Activated CD4-positive, alpha-beta memory T cell treated with anti-CD3 and anti-CD28 coated beads, Interleukin-2, amount 10 ng/mL, durations not matched to agents 7 days and 5 days (primary cell): ENCODE measurements around the gene LRBA. TPM values are rescaled to one million over a fixed set of nuclear protein-coding genes. Genes with fewer than 3 reads are reported as not detected.

ENCODE experiments used
- CTCF ChIA-PET: fragments of 350-600 bp; sonication (Branson Sonifier 250); formaldehyde crosslinking; loops from one replicate; lab custom pipeline; 2021; ENCODE audit warnings: antibody characterized with exemption, inconsistent platforms; lab: Charles Lee
- POLR2A ChIA-PET: fragments of 350-600 bp; sonication (Branson Sonifier 250); formaldehyde crosslinking; loops from one replicate; lab custom pipeline; 2021; ENCODE audit warnings: antibody characterized with exemption; lab: Charles Lee
- DNase-seq: peaks from one replicate; pipeline ENCODE4 v3.0.0-alpha.2; 2020
- H3K27ac Mint-ChIP-seq: one replicate; pipeline ENCODE4 v1.8.0; 2021; ENCODE audit warnings: mild to moderate bottlenecking, mixed read lengths
- H3K27me3 Mint-ChIP-seq: one replicate; pipeline ENCODE4 v1.8.0; 2021; ENCODE audit warnings: mixed read lengths
- H3K36me3 Mint-ChIP-seq: one replicate; pipeline ENCODE4 v1.8.0; 2021; ENCODE audit warnings: low read depth, mixed read lengths
- H3K4me1 Mint-ChIP-seq: one replicate; pipeline ENCODE4 v1.8.0; 2021; ENCODE audit warnings: mixed read lengths
- H3K4me3 Mint-ChIP-seq: one replicate; pipeline ENCODE4 v1.8.0; 2021; ENCODE audit warnings: mild to moderate bottlenecking, mixed read lengths
- H3K9me3 Mint-ChIP-seq: one replicate; pipeline ENCODE4 v1.8.0; 2021; ENCODE audit warnings: mixed read lengths
- total RNA-seq, 2 experiments: library from RNA; stranded (reverse); gene quantifications; one replicate each; pipeline ENCODE4 v1.2.3, GENCODE V29; 2021

Gene LRBA
- total RNA-seq, 2 experiments from 2014 or later: 42.4 to 45.2 TPM

DNA sequence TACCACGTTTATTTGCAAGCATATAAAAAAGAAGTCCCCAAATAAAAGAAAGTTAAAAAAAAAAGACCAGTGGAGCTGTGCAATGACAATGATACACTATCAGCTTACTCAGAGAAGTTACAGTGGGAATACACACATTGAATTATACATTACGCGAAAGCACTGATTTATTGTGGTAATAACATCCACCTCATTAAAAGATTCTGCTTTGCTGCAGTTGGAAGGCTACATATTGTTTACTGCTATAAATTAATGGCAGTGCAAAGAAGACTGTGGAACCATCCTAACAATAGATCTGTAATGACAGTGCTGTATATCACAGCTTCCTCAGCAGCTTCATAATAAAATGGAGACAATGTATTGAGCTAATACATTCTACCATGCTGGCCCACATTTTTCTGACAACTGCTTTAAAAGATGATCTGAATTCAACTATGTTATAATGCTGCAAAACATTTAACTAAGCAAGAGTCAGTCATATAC is 575.6 kb downstream of the LRBA start:
- Mint-ChIP-seq H3K4me3 (no peak overlapping the region), H3K4me1 (peaks cover 8% of the 10 kb centered on the region), H3K9me3 (peaks cover 2% of the 10 kb centered on the region), H3K27ac (no peak overlapping the region), H3K27me3 (no peaks in the 10 kb centered on the region), H3K36me3 (peaks cover 16% of the 10 kb centered on the region)
- ChIA-PET CTCF (interaction anchor here (0.5 kb wide), 1 partner anchor 139 kb away, joined by 5 read pairs; no protein-coding TSS in a partner anchor), POLR2A (no interaction called here)
- no peak for DNase-seq

GRCh38 chr4:150436598-150437370 is 578.3 kb downstream of the LRBA start:
- Mint-ChIP-seq H3K4me1 (peaks cover 8% of the 10 kb centered on the region), H3K27ac (no peak overlapping the region), H3K27me3 (no peaks in the 10 kb centered on the region), H3K4me3 (no peak overlapping the region), H3K36me3 (peaks cover 18% of the 10 kb centered on the region), H3K9me3 (peaks cover 2% of the 10 kb centered on the region)
- no peak for DNase-seq
- POLR2A ChIA-PET: no interaction called here
- CTCF ChIA-PET: no interaction called here

DNA sequence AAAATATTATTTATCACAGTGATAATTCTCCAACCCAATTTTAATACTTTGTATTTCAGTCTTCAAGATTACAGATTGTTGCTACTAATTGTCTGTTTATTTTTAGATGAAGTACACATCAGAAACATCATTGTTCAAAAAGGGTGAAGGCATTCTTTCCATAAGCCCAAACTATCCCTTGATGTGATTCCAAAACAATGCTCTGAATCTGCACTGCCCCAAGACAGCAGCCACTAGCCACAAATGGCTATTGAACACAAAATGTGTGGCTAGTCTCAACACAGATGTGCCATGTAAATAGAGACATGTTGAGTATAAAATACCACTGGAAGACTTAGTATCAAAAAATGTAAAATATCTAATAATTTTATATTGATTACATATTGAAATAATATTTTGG is 583.9 kb downstream of the LRBA start:
- Mint-ChIP-seq H3K9me3 (peaks cover 2% of the 10 kb centered on the region), H3K4me1 (peaks cover 2% of the 10 kb centered on the region), H3K36me3 (peaks cover 17% of the 10 kb centered on the region), H3K4me3 (no peak overlapping the region), H3K27me3 (no peaks in the 10 kb centered on the region), H3K27ac (no peak overlapping the region)
- ChIA-PET CTCF (no interaction called here), POLR2A (no interaction called here)
- DNase-seq: no peak

DNA sequence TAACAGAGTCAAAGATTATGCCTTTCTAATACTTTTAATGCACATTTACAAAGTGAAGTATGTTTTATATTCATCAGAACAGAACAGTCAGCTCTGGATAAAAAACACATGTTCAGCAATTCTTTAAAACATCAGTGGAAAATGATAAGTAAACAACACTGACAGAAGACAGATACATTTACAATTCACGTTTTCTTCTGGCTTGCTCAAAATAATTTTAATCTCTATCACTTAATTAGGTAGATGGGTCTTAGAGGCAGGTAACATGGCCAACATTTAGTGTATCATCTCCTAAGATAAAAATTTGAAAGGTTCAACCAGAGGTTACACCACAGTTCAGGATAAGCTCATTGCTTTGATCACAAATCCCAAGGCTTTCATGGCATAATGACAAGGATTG is 589.9 kb downstream of the LRBA start:
- DNase-seq: no peak
- H3K27me3 Mint-ChIP-seq: no peaks in the 10 kb centered on the region
- no peak overlapping the region for H3K4me3 Mint-ChIP-seq
- ChIA-PET CTCF (no interaction called here), POLR2A (no interaction called here)
- H3K4me1 Mint-ChIP-seq: no peaks in the 10 kb centered on the region
- peaks cover 4% of the 10 kb centered on the region for H3K36me3 Mint-ChIP-seq
- no peak overlapping the region for H3K27ac Mint-ChIP-seq
- H3K9me3 Mint-ChIP-seq: no peaks in the 10 kb centered on the region

DNA sequence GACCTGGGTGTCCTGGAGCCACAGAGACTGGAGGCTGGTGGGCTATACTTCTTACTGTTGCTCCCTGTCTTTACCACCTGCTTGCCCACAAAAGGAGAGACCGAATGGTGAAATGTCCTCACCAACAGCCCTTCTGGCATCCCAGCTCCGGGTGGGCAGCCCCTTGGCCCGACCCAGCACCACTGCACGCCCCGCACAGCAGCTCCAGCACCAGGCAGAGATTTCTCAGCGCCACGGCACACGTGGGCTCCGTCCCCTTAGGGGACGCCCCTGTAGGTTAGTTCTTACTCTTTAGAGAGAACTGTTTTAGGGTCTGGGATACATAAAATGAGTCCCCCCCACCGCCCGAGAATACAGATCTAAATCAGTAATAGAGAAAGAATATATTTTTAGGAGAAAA is 591.6 kb downstream of the LRBA start:
- Mint-ChIP-seq H3K9me3 (no peaks in the 10 kb centered on the region), H3K4me1 (no peaks in the 10 kb centered on the region), H3K4me3 (no peak overlapping the region), H3K27me3 (no peaks in the 10 kb centered on the region), H3K27ac (no peak overlapping the region), H3K36me3 (peaks cover 4% of the 10 kb centered on the region)
- ChIA-PET POLR2A (no interaction called here), CTCF (no interaction called here)
- no peak for DNase-seq

- no peak for DNase-seq
- no peak overlapping the region for H3K27ac Mint-ChIP-seq
- H3K27me3 Mint-ChIP-seq: no peaks in the 10 kb centered on the region
- no peaks in the 10 kb centered on the region for H3K4me1 Mint-ChIP-seq
- no peaks in the 10 kb centered on the region for H3K9me3 Mint-ChIP-seq
- peaks cover 4% of the 10 kb centered on the region for H3K36me3 Mint-ChIP-seq
- POLR2A ChIA-PET: no interaction called here
- CTCF ChIA-PET: no interaction called here
- H3K4me3 Mint-ChIP-seq: no peak overlapping the region
Observed at GRCh38 chr4:150423074-150423473, 592.0 kb downstream of the LRBA start.

DNA sequence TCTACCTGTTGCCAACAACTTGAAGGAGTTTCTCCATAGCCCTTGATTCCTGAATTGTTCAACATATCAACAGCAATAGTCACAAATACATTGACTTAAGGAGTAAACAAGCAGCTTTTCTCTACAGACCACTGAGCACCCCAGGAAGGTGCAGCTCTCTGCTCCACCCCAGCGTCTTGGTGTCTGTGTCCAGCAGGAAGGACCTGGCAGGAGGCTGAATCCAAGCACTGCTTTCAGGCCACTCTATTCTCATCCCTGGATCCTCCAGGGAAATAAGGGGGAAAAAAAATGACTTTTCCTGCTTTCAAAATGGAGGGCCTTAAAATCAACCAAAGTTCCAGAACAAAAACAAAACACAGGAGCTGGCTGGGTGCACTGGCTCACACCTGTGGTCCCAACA is 593.5 kb downstream of the LRBA start:
- Mint-ChIP-seq H3K4me1 (no peaks in the 10 kb centered on the region), H3K27me3 (no peaks in the 10 kb centered on the region), H3K9me3 (no peaks in the 10 kb centered on the region), H3K27ac (no peak overlapping the region), H3K36me3 (peaks cover 4% of the 10 kb centered on the region), H3K4me3 (no peak overlapping the region)
- POLR2A ChIA-PET: no interaction called here
- DNase-seq: no peak
- CTCF ChIA-PET: no interaction called here

DNA sequence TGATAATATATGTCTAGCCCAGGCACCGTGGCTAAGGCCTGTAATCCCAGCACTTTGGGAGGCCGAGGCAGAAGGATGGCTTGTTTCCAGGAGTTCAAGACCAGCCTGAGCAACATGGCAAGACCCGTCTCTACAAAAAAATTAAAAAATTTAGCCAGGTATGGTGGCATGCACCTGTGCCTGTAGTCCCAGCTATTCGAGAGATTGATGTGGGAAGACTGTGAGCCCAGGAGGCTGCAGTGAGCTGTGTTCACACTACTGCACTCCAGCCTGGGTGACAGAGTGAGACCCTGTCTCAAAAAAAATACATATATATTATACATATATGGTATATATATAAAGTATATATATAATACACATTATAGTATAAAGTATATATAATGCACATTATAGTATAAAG is 595.1 kb downstream of the LRBA start:
- POLR2A ChIA-PET: no interaction called here
- H3K27me3 Mint-ChIP-seq: no peaks in the 10 kb centered on the region

GRCh38 chr4:150418757-150419410 is 596.2 kb downstream of the LRBA start:
- Mint-ChIP-seq H3K4me3 (no peak overlapping the region), H3K36me3 (peaks cover 10% of the 10 kb centered on the region), H3K27ac (no peak overlapping the region), H3K4me1 (no peaks in the 10 kb centered on the region), H3K27me3 (no peaks in the 10 kb centered on the region), H3K9me3 (no peaks in the 10 kb centered on the region)
- POLR2A ChIA-PET: no interaction called here
- no peak for DNase-seq
- CTCF ChIA-PET: no interaction called here

More for the DNA sequence above, 595.1 kb downstream of the LRBA start:
- Mint-ChIP-seq H3K4me3 (no peak overlapping the region), H3K9me3 (no peaks in the 10 kb centered on the region), H3K36me3 (peaks cover 7% of the 10 kb centered on the region), H3K4me1 (no peaks in the 10 kb centered on the region), H3K27ac (no peak overlapping the region)
- DNase-seq: no peak
- CTCF ChIA-PET: no interaction called here

DNA sequence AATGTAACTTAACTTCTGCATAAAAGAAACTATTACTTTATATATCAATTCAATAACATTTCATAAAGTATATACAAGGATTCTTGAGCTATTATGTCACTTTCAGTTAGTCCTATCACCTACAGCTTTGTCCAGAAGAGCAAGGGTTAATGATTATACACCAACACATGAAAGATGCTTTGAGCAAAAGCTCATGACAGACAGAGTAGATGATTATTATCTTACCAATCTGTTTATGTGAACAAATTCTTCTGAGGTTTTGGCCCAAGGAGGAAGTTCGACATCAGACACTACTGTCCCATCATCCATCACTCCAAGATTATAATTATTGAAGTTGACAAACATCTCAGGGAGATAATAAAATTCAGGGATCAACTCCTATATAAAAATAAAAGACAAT is 599.9 kb downstream of the LRBA start:
- no peak overlapping the region for H3K27ac Mint-ChIP-seq
- CTCF ChIA-PET: no interaction called here
- POLR2A ChIA-PET: no interaction called here

DNA sequence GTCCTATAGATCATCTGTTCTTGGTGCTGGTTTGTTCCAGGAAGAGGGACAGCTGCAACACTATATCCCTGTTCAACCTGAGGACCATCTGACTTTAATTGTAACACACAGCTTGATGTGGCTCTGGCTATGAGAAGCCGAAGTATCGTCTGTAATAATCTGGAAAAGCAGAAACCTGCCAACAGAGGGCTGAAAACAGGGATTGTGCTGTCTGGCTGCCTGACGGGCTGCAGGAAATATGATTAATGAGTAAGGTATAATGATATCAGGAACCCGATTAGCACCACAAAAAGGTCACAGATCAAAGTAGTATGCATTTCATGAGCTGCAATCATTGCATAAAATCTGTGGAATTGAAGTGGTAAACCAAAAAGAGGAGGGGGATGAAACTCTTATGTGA is 603.6 kb downstream of the LRBA start:
- Mint-ChIP-seq H3K9me3 (no peaks in the 10 kb centered on the region), H3K4me3 (no peak overlapping the region), H3K36me3 (peaks cover 13% of the 10 kb centered on the region), H3K27me3 (no peaks in the 10 kb centered on the region), H3K4me1 (no peaks in the 10 kb centered on the region), H3K27ac (no peak overlapping the region)
- POLR2A ChIA-PET: no interaction called here
- no peak for DNase-seq
- CTCF ChIA-PET: no interaction called here

More for the DNA sequence above, 599.9 kb downstream of the LRBA start:
- no peaks in the 10 kb centered on the region for H3K4me1 Mint-ChIP-seq
- H3K27me3 Mint-ChIP-seq: no peaks in the 10 kb centered on the region
- H3K36me3 Mint-ChIP-seq: peaks cover 8% of the 10 kb centered on the region
- no peak for DNase-seq
- H3K9me3 Mint-ChIP-seq: no peaks in the 10 kb centered on the region
- H3K4me3 Mint-ChIP-seq: no peak overlapping the region

DNA sequence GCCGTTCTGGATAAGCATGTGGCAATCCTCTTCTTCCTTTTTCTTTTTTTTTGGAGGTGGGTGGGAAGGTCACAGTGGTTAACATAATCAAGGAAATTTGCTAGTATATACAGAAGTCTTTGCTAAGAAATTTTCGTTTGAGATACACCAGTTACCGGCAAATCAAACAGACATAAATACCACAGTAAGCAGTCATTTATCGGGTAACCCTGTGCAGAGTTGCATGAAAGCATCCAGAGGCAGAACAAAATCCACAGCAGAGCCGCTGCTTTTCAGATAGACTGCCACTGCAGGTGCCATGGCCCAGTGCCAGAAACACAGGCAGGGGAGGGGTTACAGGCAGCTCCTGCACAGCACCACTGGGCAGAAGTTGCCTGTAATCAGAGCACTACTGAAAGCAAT is 612.2 kb downstream of the LRBA start:
- H3K27me3 Mint-ChIP-seq: no peaks in the 10 kb centered on the region
- CTCF ChIA-PET: no interaction called here
- POLR2A ChIA-PET: no interaction called here
- DNase-seq: no peak
- H3K27ac Mint-ChIP-seq: no peak overlapping the region
- no peak overlapping the region for H3K4me3 Mint-ChIP-seq
- H3K36me3 Mint-ChIP-seq: peaks cover 19% of the 10 kb centered on the region
- no peaks in the 10 kb centered on the region for H3K4me1 Mint-ChIP-seq
- peaks cover 5% of the 10 kb centered on the region for H3K9me3 Mint-ChIP-seq

GRCh38 chr4:150401083-150401687 is 613.9 kb downstream of the LRBA start:
- H3K27me3 Mint-ChIP-seq: no peaks in the 10 kb centered on the region
- H3K4me1 Mint-ChIP-seq: peaks cover 3% of the 10 kb centered on the region
- H3K4me3 Mint-ChIP-seq: no peak overlapping the region
- no peak overlapping the region for H3K27ac Mint-ChIP-seq
- ChIA-PET POLR2A (no interaction called here), CTCF (no interaction called here)
- peaks cover 5% of the 10 kb centered on the region for H3K9me3 Mint-ChIP-seq
- H3K36me3 Mint-ChIP-seq: peaks cover 15% of the 10 kb centered on the region
- no peak for DNase-seq
